ENCODE measurements around the gene PLOD3. TPM values are rescaled to one million over a fixed set of nuclear protein-coding genes. Genes with fewer than 3 reads are reported as not detected.

Gene PLOD3
- total and polyA plus RNA-seq, 2 of the 8 experiments (the other 6 are each of a cell fraction or from before 2014, with no cell fraction given) = 28.4 to 47.2 TPM

DNA sequence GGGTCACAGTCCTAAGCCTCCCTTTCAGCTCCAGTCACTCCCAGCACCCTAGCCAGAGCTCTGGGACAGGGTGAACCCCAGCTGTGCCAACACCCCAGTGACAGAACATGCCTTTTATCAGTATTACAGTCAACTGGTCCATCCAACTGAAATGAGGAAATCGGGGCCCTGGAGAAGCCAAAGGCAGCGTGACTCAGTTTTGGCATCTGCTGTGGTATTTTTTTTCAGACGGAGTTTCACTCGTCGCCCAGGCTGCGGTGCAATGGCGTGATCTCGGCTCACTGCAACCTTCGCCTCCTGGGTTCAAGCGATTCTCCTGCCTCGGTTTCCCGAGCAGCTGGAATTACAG is 23.6 kb upstream of the PLOD3 start:
- Histone ChIP-seq H4K8ac (ENCODE audit: extremely low read depth, insufficient read depth, low read length) (no peak overlapping the region), H3K79me2 (ENCODE audit: control insufficient read depth in 1 of 2, insufficient read depth in 2 of 2, low read length in 2 of 2) (peaks cover 0 to 20% of the 10 kb centered on the region in 2 experiments; a peak in 1 of 4 replicates), H3K4me3 (ENCODE audit: extremely low read depth in 1 of 4, insufficient read depth in 2 of 4, low read depth in 3 of 4, low read length in 4 of 4) (no peak overlapping the region), H2BK20ac (ENCODE audit: low read length) (no peak overlapping the region), H2BK120ac (replicated peaks; ENCODE audit: low read depth, low read length) (no peak overlapping the region), H3K18ac (ENCODE audit: extremely low read depth, low read length) (no peak overlapping the region), H3K4me2 (ENCODE audit: insufficient read depth in 1 of 2, low read depth in 2 of 2, low read length in 2 of 2) (no peak overlapping the region), H4K5ac (ENCODE audit: insufficient read length, low read depth, low read length) (no peak overlapping the region), H2BK15ac (ENCODE audit: low read length) (no peak overlapping the region), H3K4ac (replicated peaks; ENCODE audit: insufficient read length, low read depth, low read length) (no peak overlapping the region), H2BK12ac (ENCODE audit: low read depth, low read length) (no peak overlapping the region), H3K9ac (replicated peaks in 1 of 4; ENCODE audit: extremely low read depth in 1 of 4, low read depth in 3 of 4, low read length in 3 of 4) (no peak overlapping the region), H3K56ac (replicated peaks; ENCODE audit: insufficient read length, low read depth, low read length) (no peak overlapping the region), H3K79me1 (ENCODE audit: low read depth, low read length) (peaks cover 6% of the 10 kb centered on the region; the same call in 1 of the 2 replicates), H3K36me3 (ENCODE audit: control insufficient read depth in 2 of 4, insufficient read depth in 4 of 4, low read length in 3 of 4) (peaks cover 0 to 2% (median 0%) of the 10 kb centered on the region in 4 experiments; a peak in 3 of 8 replicates), H3K9me3 (ENCODE audit: insufficient read depth in 2 of 2, low read depth in 1 of 2, low read length in 1 of 2) (no peaks in the 10 kb centered on the region), H3K23me2 (ENCODE audit: low read depth, low read length) (peaks cover 9% of the 10 kb centered on the region), H2AK5ac (ENCODE audit: low read depth, low read length) (no peak overlapping the region), H3K27ac (ENCODE audit: low read depth, low read length) (no peak overlapping the region), H3K14ac (ENCODE audit: insufficient read length) (no peak overlapping the region), H4K20me1 (replicated peaks in 1 of 2; ENCODE audit: control insufficient read depth in 1 of 2, insufficient read depth in 2 of 2, low read length in 2 of 2) (peaks cover 0 to 12% of the 10 kb centered on the region in 2 experiments), H3K4me1 (replicated peaks in 1 of 4; ENCODE audit: control insufficient read depth in 3 of 4, insufficient read depth in 4 of 4, low read length in 3 of 4) (peaks cover 0 to 9% (median 4%) of the 10 kb centered on the region in 4 experiments; a peak in 5 of 7 replicates), H3K23ac (ENCODE audit: insufficient read length) (no peak overlapping the region), H4K91ac (replicated peaks; ENCODE audit: insufficient read length, low read length) (no peak overlapping the region), H2BK5ac (ENCODE audit: low read depth, low read length) (no peak overlapping the region), H3K27me3 (replicated peaks in 1 of 4; ENCODE audit: control insufficient read depth in 3 of 4, extremely low read depth in 1 of 4, insufficient read depth in 3 of 4, low read length in 3 of 4) (no peaks in the 10 kb centered on the region), H2AFZ (ENCODE audit: low read length) (no peak overlapping the region)
- POLR2A ChIA-PET (ENCODE audit: partially characterized antibody) = interaction anchor here (1.3 to 1.6 kb wide), 2 partner anchors 11 to 23 kb away, joined by 3 to 4 read pairs; partner anchors contain the start of gene ZNHIT1
- FAIRE-seq (no peak), DNase-seq (ENCODE audit: low read depth in 1 of 2, low spot score in 2 of 2) (no peak)
- CTCF ChIA-PET (ENCODE audit: partially characterized antibody) = interaction anchor here (1.1 to 1.4 kb wide), 3 partner anchors 18 to 52 kb away, joined by 3 to 4 read pairs (median 4); no protein-coding TSS in a partner anchor
- TF ChIP-seq TAF1 (IDR thresholded peaks at IDR 0.05; ENCODE audit: low read depth, low read length) = no peak
- TF ChIP-seq SIN3A (conservative IDR thresholded peaks at IDR 0.05 in 1 of 2, IDR thresholded peaks at IDR 0.05 in 1 of 2; ENCODE audit: low read depth in 1 of 2, low read length in 2 of 2) = no peak
- no peak for TF ChIP-seq RBBP5 (IDR thresholded peaks at IDR 0.05; ENCODE audit: borderline replicate concordance, low read depth, low read length)
- no peak for TF ChIP-seq RNF2 (IDR thresholded peaks at IDR 0.05; ENCODE audit: borderline replicate concordance, low read depth, low read length, missing control alignments, poor library complexity, severe bottlenecking)
- TF ChIP-seq SP1 (IDR thresholded peaks at IDR 0.05; ENCODE audit: low read depth, low read length) = no peak
- no peak for TF ChIP-seq CEBPB (IDR thresholded peaks at IDR 0.05; ENCODE audit: low read depth, low read length)
- TF ChIP-seq, protein P1, sequence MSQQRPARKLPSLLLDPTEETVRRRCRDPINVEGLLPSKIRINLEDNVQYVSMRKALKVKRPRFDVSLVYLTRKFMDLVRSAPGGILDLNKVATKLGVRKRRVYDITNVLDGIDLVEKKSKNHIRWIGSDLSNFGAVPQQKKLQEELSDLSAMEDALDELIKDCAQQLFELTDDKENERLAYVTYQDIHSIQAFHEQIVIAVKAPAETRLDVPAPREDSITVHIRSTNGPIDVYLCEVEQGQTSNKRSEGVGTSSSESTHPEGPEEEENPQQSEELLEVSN (IDR thresholded peaks at IDR 0.05) = no peak
- TF ChIP-seq SIRT6 (IDR thresholded peaks at IDR 0.05; ENCODE audit: low read length) = no peak
- no peak for TF ChIP-seq BCL11A (IDR thresholded peaks at IDR 0.05; ENCODE audit: low read depth in 2 of 2, low read length in 2 of 2)
- no peak for TF ChIP-seq POU5F1 (IDR thresholded peaks at IDR 0.05; ENCODE audit: low read depth, low read length)
- no peak for TF ChIP-seq RXRA (IDR thresholded peaks at IDR 0.05; ENCODE audit: insufficient read depth, low read depth, low read length)
- no peak for TF ChIP-seq SRF (IDR thresholded peaks at IDR 0.05; ENCODE audit: low read depth, low read length)
- WGBS, 2 experiments (ENCODE audit: extremely low coverage in 1 of 2, insufficient coverage in 1 of 2, insufficient read length in 1 of 2, insufficient replicate concordance in 2 of 2, low coverage in 1 of 2, low lambda C conversion rate in 2 of 2, missing lambda C conversion rate in 1 of 2) = 95% methylated on average over 12 of the region's 12 CpGs; no CpG with 5 or more reads in 1 of the 2 experiments
